Measurements from ENCODE around the gene SPIN1.

SPIN1 gene

GRCh38 chr9:88522360-88522759, 134.1 kb downstream of the SPIN1 start:
- no peak overlapping the region for H3K4me3 ChIP-seq (replicated peaks; ENCODE audit: low read depth, low read length)
- TF ChIP-seq, protein P1, sequence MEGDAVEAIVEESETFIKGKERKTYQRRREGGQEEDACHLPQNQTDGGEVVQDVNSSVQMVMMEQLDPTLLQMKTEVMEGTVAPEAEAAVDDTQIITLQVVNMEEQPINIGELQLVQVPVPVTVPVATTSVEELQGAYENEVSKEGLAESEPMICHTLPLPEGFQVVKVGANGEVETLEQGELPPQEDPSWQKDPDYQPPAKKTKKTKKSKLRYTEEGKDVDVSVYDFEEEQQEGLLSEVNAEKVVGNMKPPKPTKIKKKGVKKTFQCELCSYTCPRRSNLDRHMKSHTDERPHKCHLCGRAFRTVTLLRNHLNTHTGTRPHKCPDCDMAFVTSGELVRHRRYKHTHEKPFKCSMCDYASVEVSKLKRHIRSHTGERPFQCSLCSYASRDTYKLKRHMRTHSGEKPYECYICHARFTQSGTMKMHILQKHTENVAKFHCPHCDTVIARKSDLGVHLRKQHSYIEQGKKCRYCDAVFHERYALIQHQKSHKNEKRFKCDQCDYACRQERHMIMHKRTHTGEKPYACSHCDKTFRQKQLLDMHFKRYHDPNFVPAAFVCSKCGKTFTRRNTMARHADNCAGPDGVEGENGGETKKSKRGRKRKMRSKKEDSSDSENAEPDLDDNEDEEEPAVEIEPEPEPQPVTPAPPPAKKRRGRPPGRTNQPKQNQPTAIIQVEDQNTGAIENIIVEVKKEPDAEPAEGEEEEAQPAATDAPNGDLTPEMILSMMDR (IDR thresholded peaks at IDR 0.05; ENCODE audit: low read depth, low read length, missing control alignments) = no peak
- DNase-seq (ENCODE audit: extremely low read depth, low read depth) = no peak

GRCh38 chr9:88523056-88523455, 134.8 kb downstream of the SPIN1 start:
- peak; percentile 54 for DNase-seq (ENCODE audit: extremely low read depth, low read depth)
- TF ChIP-seq, protein P1 (IDR thresholded peaks at IDR 0.05; ENCODE audit: low read depth, low read length, missing control alignments) = no peak
- H3K4me3 ChIP-seq (replicated peaks; ENCODE audit: low read depth, low read length) = no peak overlapping the region

- no peak for DNase-seq (ENCODE audit: extremely low read depth, low read depth)
- TF ChIP-seq, protein P1 (IDR thresholded peaks at IDR 0.05; ENCODE audit: low read depth, low read length, missing control alignments) = no peak
- H3K4me3 ChIP-seq (replicated peaks; ENCODE audit: low read depth, low read length) = no peak overlapping the region
Observed at GRCh38 chr9:88524911-88525310, 136.7 kb downstream of the SPIN1 start.

GRCh38 chr9:88527618-88528017, 139.4 kb downstream of the SPIN1 start:
- H3K4me3 ChIP-seq (replicated peaks; ENCODE audit: low read depth, low read length) = no peak overlapping the region
- no peak for DNase-seq (ENCODE audit: extremely low read depth, low read depth)
- TF ChIP-seq, protein P1 (IDR thresholded peaks at IDR 0.05; ENCODE audit: low read depth, low read length, missing control alignments) = no peak
